Myocyte (in vitro differentiated cells): Measurements from ENCODE around the gene ASPG. TPM values are rescaled to one million over a fixed set of nuclear protein-coding genes. Genes with fewer than 3 reads are reported as not detected.

Experiments
- DNase-seq: peaks from one replicate; pipeline ENCODE4 v3.0.0-alpha.2; 2012; ENCODE audit warnings: low read depth
- total RNA-seq: library from RNA; depleted of rRNA; stranded (reverse); fragments of >200 nt; gene quantifications from 2 replicates; pipeline ENCODE4 v1.2.3, GENCODE V29; 2014

Gene ASPG
- total RNA-seq, 1 donor from 2014 or later: not detected

DNA sequence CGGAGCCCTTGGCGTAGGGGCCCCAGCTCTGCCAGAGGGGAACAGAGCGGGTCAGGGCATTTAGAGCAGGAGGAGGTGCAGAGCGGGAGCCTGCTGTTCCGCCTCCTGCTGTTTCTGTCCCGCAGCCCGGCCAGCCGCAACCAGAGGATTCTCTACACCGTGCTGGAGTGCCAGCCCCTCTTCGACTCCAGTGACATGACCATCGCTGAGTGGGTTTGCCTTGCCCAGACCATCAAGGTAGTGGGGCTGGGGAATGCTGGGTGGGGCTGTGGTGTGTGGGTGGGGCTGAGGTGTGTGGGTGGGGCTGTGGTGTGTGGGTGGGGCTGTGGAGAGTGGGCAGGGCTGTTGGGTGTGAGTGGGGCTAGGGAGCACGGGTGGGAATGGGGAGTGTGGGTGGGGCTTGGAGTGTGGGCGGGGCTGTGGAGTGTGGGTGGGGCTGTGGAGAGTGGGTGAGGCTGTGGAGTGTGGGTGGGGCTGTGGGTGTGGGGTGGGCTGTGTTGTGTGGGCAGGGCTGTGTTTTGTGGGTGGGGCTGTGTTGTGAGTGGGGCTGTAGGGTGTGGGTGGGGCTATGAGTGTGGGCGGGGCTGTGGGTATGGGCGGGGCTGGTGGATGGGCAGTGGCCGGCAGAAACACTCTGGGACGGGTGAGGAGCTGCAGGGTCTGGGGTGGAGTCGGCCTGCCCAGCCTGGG is 8.0 kb downstream of the ASPG start:
- DNase-seq: no peak

DNA sequence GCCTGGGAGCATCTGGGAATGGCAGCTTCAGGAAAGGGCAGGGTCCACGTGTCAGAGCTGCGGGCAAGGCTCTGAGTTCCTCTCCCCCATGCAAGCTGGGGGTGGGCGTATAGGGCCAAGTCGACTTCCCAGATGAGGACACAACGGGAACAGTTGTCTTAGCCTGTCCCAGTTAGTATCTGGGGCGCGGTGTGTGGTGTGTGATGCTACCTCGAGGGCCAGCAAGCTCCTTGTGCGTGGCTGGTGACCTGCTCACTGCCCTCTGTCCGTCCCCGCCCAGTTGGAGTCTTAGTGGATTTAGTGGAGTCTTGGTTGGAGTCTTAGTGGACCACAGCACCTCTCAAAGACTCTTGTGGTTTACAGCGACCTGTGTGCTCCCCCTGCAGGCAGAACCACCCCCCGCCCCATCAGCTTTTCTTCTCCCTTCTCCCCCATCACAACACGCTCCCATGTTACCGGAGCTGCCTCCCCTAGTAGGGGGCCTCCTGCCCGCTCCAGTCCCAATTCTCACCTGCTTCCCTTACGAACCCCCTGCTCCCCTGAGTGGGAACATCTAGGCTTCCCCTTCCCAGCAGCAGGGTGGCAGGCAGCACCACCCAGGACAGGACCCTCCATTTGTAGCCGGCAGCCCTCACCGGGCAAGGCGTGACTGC is 8.7 kb downstream of the ASPG start:
- no peak for DNase-seq

DNA sequence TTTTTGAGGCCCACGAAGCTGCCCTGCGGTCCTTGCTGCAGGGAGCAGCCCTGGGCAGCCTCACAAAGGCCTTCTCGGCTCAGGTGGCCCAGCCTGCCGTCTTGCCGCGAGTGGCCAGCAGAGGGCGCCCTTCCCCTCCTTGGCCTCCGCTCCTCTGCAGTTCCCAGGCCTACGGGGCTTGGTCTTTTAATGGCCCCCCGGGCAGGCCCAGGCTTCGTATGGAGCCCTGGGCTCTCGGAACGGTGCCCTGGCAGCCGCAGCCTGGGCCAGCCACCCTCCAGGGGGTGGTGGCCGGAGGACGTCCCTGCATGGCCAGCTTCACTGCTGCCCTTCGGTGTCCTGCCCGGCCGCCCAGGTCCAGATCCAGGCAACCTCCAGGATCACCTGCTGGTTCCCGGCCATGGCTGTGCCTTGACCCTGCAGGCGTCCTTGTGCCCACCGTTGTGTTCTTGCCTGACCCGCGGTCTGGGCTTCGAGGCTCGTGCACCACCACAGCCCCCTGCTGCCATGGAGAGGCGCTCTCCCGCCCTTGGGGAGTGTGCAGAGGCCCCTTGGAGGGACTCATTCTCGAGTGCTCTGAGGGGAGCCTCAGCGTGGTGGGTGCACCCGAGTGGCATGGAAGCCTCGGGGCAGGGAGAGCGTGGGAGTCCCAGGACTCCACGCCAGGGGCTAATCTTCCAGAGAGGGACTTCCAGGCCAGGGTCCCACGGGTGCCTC is 9.4 kb downstream of the ASPG start:
- DNase-seq: peak; percentile 43

DNA sequence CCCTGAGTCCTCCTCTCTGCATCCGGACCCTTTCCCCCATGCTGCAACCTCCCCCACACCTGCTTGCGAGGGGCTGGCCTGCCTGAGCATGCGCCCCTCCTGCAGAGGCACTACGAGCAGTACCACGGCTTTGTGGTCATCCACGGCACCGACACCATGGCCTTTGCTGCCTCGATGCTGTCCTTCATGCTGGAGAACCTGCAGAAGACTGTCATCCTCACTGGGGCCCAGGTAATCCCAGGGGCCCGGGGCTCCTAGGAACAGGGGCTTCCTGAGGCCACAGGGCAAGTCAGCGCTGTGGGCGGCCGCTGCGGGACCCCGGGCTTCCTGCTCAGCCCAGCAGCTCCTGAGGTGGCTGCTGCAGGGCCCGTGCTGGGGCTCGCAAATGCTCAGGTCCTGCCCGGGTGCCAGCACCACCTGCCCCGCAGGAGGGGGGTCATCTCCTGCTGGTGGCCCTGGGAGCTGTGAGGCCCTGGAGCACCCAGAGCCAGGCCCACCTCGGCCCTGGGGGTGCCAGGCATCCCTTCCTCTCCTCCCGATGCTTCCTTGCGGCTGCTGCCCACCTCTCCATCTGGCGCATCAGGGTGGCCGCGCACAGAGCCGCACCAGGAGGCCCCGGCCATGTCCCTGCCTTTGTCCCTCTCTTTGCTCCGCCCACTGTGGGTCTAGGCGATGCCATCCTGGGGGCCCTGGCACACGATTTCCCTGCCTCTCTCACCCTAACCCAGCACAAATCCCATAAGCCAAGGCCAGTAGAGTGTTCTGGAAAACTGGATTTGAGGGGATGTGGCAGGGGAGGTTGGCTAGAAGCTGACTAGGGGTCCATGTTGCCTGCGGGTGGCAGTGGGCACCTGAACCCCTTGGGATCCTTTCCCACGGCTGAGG is 10.2 kb downstream of the ASPG start:
- no peak for DNase-seq

DNA sequence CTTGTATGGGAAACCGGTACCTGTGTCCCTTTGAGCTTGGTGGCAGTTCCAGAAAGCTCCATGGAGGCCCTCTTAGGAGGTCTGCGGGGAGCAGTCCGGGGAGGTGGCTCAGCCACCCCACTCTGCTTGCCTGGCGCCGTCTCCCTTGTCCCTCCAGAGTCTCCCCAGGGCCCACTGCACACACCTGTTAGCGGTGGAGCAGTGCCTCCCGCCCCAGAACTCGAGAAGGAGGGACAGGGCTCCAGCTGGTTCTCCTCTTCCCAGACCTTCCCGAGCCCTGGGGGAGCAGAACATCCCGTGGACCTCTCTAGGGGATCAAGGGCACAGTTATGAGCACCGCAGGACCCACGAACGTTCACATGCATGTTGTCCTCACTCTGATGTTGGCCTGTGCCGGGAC is 10.8 kb downstream of the ASPG start:
- no peak for DNase-seq

DNA sequence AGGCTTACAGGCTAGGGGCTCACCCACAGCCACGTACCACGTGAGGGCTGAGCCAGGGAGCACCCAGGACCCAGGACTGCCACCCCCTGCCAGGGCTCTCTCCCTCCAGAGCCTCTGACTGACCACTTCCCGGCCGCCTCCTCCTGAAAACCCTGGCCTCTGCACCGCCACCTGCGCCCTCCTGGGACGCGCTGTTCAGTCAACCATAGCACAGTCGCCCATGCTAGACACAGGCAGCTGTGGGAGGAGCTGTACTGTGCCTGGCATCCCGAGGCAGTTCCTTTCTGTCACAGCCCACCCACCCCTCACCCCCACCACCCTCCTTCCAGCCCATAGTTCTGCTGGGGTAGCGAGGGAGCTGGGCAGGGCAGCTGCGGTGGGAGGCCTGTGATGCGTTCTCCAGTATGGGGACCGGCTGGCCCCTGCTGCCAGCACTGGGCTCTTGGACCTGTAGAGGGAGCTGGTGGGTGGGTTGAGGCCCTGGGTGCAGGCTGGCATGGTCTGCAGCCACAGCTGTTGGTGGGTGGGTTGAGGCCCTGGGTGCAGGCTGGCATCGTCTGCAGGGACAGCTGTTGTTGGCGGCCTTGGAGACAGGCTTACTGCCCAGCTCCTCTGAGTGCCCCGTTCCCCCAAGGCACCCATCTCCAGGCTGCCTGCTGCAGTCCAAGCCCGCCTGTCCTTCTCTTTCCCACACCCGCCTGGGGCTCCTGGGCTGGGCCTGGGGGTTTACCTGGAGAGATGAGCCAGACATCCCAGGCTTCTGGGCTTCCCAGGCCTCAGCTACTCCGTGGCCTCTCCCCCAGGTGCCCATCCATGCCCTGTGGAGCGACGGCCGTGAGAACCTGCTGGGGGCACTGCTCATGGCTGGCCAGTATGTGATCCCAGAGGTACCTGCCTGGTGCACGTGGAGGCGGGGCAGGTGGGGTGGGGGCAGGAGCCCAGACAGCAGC is 11.5 kb downstream of the ASPG start:
- peak; percentile 87 for DNase-seq

DNA sequence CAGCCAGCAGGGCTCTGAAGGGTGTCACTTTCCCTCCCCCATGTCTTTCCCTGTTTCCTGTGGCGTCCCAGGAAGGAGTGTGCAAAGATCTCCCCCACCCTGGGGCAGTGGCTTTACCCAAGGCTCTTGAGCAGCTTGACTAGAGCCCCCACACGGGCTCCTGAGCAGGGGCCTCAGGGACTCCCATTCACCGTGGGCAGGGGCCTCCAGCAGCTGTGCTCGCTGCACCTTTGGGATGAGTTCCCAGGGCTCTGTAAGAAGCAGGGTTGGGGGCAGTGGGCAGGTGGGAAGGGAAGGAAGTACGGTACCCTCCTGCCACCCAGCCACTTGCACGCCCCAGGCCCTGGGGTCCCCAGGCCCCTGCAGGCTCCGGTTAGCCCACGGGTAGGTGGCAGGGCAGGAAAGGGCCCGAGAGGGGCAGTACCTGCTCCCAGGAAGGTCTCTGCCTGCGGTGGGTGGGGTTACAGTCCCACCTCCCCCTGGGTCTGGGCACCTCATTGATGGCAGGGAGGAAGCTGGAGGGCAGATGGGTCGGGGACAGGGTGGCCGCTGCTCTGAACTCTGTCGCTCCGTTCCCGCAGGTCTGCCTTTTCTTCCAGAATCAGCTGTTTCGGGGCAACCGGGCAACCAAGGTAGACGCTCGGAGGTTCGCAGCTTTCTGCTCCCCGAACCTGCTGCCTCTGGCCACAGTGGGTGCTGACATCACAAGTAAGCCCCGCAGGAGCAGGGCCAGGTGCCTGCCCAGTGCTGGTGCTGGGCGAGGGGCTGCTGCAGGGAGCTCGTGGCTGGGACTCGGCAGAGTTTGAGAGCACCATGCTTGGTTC is 13.0 kb downstream of the ASPG start:
- no peak for DNase-seq

DNA sequence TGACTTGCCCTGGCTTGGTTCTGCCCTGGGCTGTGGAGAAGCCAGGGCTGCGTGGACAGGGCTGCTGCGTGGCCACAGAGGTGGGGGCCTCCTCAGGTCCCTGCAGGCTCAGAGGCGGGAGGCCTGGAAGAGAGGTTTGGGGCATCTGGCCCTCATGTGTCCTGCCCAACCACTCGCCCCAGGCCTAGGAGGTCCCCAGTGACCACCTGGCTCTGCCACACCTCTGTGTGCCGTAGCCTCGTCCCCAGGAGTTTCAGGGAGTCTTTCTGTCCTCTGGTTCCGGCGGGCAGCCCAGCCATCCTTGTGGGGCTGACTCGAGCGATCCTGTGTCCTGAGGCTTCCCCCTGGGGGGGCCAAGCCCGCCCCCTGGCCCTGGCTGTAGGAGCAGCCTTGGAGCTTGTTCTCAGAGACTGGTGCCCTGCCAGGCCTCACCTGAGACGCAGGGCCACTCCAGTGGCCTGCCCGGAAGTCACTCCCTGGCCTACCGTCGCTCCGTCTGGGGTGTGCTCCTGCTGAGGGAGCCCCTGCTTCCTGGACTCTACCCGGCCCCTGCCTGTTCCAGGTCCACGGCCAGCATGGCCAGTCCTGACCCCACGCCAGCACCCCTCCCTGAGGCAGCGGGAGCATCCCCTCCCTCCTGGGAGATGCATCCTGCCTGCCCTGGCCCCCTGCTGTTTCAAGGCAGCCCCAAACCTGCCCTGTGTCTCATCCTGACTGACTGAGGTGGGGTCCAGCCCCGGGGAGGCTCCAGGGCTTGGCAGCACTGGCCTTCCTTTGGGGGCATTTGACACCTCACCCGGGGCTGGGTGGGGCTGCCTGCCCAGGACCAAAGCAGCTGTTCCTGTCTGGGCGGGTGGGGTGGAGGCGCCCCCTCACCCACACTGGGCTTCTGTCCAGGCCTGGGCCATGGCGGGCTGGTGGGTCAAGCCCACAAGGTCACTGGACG is 13.9 kb downstream of the ASPG start:
- DNase-seq: peak; percentile 28

DNA sequence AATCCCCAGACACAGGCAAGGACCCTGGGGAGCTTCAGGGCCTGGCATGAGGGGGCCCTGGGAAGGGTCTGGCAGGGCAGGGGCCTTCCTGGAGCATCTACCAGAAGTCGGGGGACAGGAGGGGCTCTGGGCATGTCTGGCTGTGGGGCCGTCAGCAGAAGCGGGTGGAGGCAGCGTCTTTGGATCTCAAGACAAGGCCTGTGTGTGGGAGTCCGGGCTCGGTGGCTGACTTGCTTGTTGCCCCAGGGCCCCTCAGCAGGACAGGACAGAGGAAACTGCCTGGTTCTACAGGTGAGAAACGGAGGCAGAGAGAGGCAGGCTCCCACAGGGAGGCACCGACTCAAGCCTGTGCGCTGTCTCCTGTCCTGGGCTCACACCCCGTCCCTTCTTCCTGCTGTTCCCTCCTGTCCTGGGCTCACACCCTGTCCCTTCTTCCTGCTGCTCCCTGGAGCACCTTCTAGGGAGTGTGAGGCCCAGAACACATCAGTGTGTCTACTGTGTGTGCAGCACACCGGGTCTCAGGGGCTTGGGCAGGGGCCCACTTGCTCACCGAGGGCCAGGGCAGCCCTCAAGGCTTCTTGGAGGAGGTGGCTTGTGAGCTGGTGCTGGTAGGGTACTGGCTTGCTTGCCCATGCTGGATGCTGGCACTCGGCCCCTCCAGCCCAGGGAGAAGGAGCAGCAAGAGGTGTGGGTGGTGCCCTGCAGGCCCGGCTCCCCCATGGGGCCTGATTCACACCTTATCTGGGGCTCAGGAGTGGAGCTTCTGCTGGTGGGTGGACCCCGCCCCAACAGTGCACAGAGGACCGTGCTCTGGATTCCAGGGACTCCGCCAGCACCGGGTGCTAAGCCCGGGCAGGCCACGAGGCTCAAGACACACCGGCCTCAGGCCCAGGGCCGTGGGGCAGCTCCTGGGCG is 14.9 kb downstream of the ASPG start:
- DNase-seq: no peak

DNA sequence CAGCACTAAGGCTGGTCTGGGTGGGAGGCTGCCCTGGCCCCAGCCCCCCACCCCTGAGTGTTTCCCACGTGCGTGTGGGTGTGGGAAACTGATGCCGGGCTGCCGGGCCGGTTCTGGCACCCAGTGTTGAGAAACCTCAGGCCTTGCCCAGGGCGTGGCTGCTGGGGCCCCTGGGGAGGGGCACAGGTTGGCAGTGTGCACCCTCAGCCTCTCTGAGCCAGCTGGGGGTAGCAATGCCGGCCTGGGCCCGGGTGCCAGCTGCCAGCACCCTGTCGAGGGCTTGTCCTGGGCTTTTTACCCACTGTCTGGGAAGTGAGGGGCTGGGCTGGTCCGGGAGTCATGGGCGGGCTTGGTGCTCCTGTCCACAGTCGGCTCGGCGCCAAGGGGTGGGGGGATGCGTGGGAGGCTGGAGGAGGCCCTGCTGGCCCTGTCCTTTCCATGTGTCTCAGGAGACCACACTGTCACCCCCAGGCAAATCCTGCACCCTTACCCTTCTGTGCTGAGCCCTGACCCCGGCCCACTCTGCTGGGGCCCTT is 15.7 kb downstream of the ASPG start:
- no peak for DNase-seq

DNA sequence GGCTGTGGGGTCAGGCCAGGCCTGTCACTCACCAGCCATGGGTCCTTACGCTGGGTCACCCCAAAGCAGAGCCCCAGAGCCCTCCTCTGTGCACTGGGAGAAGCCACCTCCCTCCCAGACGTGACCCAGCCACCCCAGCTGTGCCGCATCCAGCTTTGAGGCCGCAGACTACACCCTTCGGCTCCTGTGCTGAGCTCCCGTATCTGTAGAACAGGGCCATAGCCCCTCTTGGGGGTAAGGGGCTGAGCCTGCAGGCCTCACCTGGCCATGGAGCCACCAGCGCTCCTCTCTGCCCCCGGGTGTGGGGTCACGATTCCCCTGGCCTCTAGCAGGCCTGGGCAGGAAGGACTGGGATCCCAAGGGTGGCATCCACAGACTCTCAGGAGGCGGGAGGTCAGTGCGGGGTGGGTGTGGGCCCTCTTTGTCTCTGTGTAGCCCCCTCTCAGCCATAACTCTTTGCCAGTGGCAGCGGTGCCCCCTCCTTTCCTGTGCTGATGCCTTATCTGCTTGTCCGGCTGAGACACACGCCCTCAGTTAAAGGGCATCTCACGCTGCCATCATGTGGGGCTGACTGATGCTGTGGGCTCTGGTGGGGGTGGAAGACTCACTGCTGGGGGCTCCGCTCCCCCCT is 16.3 kb downstream of the ASPG start:
- DNase-seq: no peak

DNA sequence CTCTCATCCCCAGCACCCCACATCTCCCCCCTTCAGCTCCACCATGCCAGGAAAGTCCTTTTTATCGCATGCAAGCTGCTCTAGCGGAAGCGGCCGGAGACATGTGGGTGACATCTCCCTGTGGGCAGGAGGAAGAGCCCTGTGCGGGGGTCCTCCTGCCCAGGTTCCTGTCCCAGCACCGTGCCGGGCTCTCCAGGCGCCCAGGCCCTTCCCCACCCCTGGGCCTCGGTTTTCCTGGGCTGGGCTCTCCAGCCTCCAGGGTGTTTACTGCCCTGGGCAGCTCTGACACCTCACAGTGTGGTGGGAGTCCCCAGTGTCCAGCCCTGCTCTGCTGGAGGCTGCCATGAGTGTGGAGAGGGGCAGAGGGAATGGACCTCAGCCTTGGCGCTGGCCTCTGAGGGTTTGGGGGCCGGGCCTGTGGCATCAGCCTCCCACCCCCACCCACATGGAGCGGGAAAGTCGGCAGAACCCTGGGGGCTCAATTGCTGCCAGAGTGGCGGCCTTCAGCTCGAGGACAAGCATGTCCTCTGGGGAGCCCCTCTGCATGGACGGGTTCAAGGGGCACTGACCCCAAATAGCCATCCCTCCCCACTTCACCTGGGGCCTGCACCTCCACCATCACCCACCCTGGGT is 16.9 kb downstream of the ASPG start:
- no peak for DNase-seq

DNA sequence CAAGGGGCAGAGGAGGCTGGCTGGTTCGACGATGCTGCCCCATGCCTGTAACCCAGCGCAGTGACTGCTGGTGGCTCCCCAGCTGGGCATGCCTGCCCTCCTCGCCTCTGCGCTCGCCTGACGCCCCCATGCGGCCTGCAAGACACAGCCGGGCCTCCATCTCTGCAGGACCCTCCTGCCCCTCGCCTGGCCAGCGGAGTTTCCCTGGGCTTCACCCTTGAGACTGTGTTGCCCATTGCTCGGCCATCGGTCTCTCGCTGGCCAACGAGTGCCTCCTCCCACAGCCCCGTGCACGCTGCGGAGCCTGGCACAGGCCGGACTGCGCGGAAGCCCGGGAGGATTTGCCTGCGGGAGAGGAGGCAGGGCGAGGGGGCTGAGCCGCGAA is 17.6 kb downstream of the ASPG start:
- DNase-seq: no peak

DNA sequence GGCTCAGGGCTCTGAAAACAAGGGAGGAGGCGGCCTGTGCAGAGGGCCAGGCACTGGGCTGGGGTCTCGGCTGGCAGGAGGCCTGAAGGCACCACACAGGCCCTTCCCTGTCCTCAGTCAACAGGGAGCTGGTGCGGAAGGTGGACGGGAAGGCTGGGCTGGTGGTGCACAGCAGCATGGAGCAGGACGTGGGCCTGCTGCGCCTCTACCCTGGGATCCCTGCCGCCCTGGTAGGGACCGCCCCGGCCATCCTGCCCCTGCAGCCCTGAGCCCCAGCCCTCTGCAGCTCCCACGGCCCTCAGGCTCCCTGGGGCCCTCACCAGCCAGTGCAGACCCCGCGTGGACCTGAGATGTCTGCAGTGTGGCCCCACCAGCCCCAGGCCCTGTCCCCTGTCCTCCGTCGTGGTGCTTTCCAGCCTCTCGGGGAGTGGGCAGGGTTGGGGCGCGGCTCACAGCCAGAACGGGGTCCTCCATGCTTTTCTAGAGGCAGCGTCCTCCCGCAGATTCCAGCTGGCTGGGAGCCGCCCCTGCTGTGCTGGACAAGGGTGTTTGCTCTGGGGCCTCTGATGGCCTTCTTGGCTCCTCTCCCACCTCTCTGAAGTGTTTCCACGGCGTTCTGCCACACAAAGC is 18.1 kb downstream of the ASPG start:
- no peak for DNase-seq

DNA sequence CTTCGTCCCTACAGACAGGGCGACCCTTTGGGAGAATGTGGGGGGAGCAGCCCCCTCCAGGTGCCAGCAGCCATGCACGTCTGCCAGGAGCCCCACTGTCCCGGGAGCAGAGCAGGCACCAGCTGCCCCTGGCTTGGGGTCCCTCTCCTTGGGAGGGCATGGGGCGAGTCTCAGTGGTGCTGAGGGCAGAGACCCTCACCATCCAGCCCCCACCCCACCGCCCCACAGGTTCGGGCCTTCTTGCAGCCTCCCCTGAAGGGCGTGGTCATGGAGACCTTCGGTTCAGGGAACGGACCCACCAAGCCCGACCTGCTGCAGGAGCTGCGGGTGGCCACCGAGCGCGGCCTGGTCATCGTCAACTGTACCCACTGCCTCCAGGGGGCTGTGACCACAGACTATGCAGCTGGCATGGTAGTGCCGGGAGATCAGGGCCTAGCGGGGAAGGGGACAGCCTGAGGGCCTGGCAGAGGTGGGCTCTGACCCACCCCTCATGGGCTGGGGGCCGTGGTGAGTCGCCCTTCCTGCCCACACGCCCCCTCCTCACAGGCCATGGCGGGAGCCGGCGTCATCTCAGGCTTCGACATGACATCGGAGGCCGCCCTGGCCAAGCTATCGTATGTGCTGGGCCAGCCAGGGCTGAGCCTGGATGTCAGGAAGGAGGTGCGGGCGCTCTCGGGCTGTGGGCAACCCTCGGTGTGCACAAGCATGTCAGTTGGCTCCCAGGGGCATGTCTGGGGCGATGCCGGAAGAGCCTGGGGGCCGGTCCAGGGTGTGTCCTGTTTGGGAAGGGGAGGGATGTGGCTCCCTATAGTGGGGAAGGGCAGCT is 18.8 kb downstream of the ASPG start:
- no peak for DNase-seq
